B cell (primary cell): ENCODE results near the gene COPS8.

Experiments
- EZH2 ChIP-seq: IDR thresholded peaks from 2 replicates; pipeline ENCODE4 v1.6.1; 2012; ENCODE audit warnings: borderline replicate concordance, low read depth, mild to moderate bottlenecking, moderate library complexity, low read length; ENCODE audit not compliant: insufficient read depth, poor library complexity, severe bottlenecking
- TF ChIP-seq, protein P1 (sequence below): fragments of 200-600 bp; IDR thresholded peaks from one replicate; pipeline ENCODE4 v1.8.0; 2022; ENCODE audit warnings: antibody characterized with exemption, mild to moderate bottlenecking

DNA sequence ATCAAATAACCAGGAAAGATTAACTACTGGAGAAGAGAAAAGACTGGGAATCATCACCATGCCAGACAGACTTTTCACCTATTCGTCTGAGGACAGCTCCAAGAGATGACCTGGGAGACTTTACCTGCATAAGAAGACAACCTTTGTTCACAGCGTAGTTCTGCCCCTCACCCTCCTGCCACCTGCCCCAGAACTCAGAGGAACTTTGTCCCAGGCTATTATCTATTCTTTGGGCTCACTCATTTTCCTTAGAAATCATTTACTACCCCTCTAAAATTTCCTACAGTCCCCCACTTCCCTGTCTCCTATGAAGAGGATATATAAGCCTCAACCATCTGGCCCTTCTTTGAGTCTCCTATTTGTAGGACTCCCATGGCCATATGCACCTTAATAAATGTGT is 19.3 kb upstream of the COPS8 start:
- TF ChIP-seq, protein P1, sequence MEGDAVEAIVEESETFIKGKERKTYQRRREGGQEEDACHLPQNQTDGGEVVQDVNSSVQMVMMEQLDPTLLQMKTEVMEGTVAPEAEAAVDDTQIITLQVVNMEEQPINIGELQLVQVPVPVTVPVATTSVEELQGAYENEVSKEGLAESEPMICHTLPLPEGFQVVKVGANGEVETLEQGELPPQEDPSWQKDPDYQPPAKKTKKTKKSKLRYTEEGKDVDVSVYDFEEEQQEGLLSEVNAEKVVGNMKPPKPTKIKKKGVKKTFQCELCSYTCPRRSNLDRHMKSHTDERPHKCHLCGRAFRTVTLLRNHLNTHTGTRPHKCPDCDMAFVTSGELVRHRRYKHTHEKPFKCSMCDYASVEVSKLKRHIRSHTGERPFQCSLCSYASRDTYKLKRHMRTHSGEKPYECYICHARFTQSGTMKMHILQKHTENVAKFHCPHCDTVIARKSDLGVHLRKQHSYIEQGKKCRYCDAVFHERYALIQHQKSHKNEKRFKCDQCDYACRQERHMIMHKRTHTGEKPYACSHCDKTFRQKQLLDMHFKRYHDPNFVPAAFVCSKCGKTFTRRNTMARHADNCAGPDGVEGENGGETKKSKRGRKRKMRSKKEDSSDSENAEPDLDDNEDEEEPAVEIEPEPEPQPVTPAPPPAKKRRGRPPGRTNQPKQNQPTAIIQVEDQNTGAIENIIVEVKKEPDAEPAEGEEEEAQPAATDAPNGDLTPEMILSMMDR = no peak
- no peak for TF ChIP-seq EZH2
